Measurements from ENCODE around the gene FAM184B.

GRCh38 chr4:17681281-17682221, 99.9 kb downstream of the FAM184B start:
- TF ChIP-seq HDGF (IDR thresholded peaks at IDR 0.05; ENCODE audit: borderline replicate concordance) = no peak
- TF ChIP-seq ELF4 (IDR thresholded peaks at IDR 0.05) = no peak
- TF ChIP-seq SUZ12 (IDR thresholded peaks at IDR 0.05) = no peak
- TF ChIP-seq ZNF384 (IDR thresholded peaks at IDR 0.05) = no peak

Data from HEK293T (cell line).